GM12872 (cell line): Measurements from ENCODE around the gene ATOX1.

Source experiments
- TF ChIP-seq, protein P1 (sequence below): IDR thresholded peaks from 3 replicates; pipeline ENCODE4 v1.5.1; 2011; ENCODE audit warnings: low read depth, mild to moderate bottlenecking, low read length, moderate library complexity; ENCODE audit not compliant: insufficient read depth

The ATOX1 gene

GRCh38 chr5:151694035-151694485, 64.4 kb downstream of the ATOX1 start:
- TF ChIP-seq, protein P1, sequence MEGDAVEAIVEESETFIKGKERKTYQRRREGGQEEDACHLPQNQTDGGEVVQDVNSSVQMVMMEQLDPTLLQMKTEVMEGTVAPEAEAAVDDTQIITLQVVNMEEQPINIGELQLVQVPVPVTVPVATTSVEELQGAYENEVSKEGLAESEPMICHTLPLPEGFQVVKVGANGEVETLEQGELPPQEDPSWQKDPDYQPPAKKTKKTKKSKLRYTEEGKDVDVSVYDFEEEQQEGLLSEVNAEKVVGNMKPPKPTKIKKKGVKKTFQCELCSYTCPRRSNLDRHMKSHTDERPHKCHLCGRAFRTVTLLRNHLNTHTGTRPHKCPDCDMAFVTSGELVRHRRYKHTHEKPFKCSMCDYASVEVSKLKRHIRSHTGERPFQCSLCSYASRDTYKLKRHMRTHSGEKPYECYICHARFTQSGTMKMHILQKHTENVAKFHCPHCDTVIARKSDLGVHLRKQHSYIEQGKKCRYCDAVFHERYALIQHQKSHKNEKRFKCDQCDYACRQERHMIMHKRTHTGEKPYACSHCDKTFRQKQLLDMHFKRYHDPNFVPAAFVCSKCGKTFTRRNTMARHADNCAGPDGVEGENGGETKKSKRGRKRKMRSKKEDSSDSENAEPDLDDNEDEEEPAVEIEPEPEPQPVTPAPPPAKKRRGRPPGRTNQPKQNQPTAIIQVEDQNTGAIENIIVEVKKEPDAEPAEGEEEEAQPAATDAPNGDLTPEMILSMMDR: no peak
